Tibial nerve (tissue), 4 donors: Measurements from ENCODE around the gene HOXC10. TPM values are rescaled to one million over a fixed set of nuclear protein-coding genes. Genes with fewer than 3 reads are reported as not detected.

ENCODE experiments used
- DNase-seq, 2 donors: peaks; one replicate each; pipeline ENCODE4 v3.0.0-alpha.2; 2019; ENCODE audit warnings: low spot score in 2 of 2
- H3K27ac ChIP-seq, 4 donors: fragments of 200-600 bp; sonication (generic) in 3 of 4; one replicate each; pipeline ENCODE4 v1.5.1; 2017 to 2019; ENCODE audit warnings: mild to moderate bottlenecking in 1 of 4
- H3K27me3 ChIP-seq, 2 donors: fragments of 200-600 bp; sonication (generic) in 1 of 2; one replicate each; pipeline versions ENCODE4 v1.5.1 to v1.6.0; 2017 to 2019
- H3K36me3 ChIP-seq, 3 donors: fragments of 200-600 bp; sonication (generic); one replicate each; pipeline ENCODE4 v1.5.1; 2018 to 2019
- H3K4me1 ChIP-seq, 4 donors: fragments of 200-600 bp; sonication (generic) in 3 of 4; one replicate each; pipeline ENCODE4 v1.5.1; 2017 to 2019
- H3K4me3 ChIP-seq, 4 donors: fragments of 200-600 bp; sonication (generic) in 3 of 4; one replicate each; pipeline ENCODE4 v1.5.1; 2017 to 2019; ENCODE audit warnings: mild to moderate bottlenecking in 1 of 4, moderate library complexity in 1 of 4
- H3K9me3 ChIP-seq, 4 donors: fragments of 200-600 bp; sonication (generic) in 3 of 4; one replicate each; pipeline ENCODE4 v1.5.1; 2017 to 2019
- EP300 ChIP-seq, 2 donors: sonication (generic); formaldehyde crosslinking; IDR thresholded peaks; one replicate each; pipeline ENCODE4 v1.6.1; 2017; ENCODE audit warnings: antibody characterized with exemption in 2 of 2, mild to moderate bottlenecking in 1 of 2
- POLR2A ChIP-seq, 2 donors: fragments of 450-650 bp; IDR thresholded peaks; one replicate each; pipeline ENCODE4 v1.6.1; 2017; ENCODE audit warnings: antibody characterized with exemption in 2 of 2, mild to moderate bottlenecking in 2 of 2, moderate library complexity in 2 of 2
- WGBS, 2 donors: methylation state at CpG; one replicate each; pipeline ENCODE4 v1.1.5; 2018; 5-methylcytosine and 5-hydroxymethylcytosine counted together
- total RNA-seq, 4 donors: library from RNA; depleted of rRNA; stranded (reverse); fragments of >200 nt; gene quantifications; one replicate each; pipeline ENCODE4 v1.1.0, GENCODE V29; 2016
- TF ChIP-seq, protein P1 (sequence below), 5 experiments: fragments of 200-600 bp in 3 of 5; fragments of 450-650 bp in 2 of 5; sonication (generic) in 3 of 5; IDR thresholded peaks; one replicate each; pipeline ENCODE4 v1.5.1; 2016 to 2019; ENCODE audit warnings: antibody characterized with exemption in 5 of 5, mild to moderate bottlenecking in 3 of 5, moderate library complexity in 2 of 5

The HOXC10 gene
- total RNA-seq, 4 donors from 2014 or later: 1.7 to 6.1 (median 2.5) TPM

DNA sequence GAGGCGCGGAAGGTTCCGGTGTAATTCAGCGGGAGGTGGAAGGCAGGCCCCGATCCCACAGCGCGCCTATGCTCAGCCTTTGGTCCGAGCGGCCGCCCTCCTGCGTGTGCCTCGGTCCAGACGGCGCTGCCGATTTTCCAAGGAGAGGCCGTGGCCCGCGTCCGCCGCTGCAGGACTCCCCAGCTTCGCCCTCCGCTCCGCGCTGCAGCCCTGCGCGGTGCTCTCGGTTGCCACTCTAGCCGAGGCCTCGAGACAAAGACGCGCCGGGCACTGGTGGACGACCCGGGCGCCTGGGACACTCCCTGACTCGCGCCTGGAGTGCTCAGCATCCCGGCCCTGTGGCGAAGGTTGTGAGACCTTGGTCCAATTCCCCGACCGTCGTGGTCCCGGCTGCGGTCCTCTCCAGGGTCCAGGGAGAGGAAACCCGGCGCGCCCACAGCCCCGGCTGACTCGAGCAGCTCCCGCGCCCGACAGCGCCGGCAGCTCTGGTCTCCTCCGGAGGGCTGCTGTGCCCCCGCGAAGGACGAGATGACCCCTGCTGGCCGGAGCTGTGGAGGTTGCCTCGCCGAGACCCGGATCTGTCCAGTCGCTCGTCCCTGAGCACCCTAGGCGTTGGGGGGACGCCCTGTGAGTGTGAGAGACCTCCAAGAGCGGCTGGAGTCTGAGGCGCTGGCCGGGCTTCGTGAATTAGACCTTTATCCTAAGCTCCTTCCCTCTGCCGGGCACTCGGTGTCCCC lies 23.8 kb upstream of the HOXC10 start:
- WGBS, 2 donors: 12 to 19% methylated on average over 50 to 60 of the region's 72 CpGs
- Histone ChIP-seq H3K4me1 (peaks cover 0 to 37% (median 3%) of the 10 kb centered on the region in 4 donors), H3K4me3 (peak overlapping the region in 1 of 4 donors; percentile 5), H3K27ac (no peak overlapping the region), H3K27me3 (peaks cover 0 to 100% of the 10 kb centered on the region in 2 donors), H3K9me3 (no peaks in the 10 kb centered on the region), H3K36me3 (no peaks in the 10 kb centered on the region)
- TF ChIP-seq, protein P1, sequence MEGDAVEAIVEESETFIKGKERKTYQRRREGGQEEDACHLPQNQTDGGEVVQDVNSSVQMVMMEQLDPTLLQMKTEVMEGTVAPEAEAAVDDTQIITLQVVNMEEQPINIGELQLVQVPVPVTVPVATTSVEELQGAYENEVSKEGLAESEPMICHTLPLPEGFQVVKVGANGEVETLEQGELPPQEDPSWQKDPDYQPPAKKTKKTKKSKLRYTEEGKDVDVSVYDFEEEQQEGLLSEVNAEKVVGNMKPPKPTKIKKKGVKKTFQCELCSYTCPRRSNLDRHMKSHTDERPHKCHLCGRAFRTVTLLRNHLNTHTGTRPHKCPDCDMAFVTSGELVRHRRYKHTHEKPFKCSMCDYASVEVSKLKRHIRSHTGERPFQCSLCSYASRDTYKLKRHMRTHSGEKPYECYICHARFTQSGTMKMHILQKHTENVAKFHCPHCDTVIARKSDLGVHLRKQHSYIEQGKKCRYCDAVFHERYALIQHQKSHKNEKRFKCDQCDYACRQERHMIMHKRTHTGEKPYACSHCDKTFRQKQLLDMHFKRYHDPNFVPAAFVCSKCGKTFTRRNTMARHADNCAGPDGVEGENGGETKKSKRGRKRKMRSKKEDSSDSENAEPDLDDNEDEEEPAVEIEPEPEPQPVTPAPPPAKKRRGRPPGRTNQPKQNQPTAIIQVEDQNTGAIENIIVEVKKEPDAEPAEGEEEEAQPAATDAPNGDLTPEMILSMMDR (IDR thresholded peaks at IDR 0.05): no peak
- TF ChIP-seq POLR2A (IDR thresholded peaks at IDR 0.05) (no peak), EP300 (IDR thresholded peaks at IDR 0.05) (no peak)
- DNase-seq: no peak

DNA sequence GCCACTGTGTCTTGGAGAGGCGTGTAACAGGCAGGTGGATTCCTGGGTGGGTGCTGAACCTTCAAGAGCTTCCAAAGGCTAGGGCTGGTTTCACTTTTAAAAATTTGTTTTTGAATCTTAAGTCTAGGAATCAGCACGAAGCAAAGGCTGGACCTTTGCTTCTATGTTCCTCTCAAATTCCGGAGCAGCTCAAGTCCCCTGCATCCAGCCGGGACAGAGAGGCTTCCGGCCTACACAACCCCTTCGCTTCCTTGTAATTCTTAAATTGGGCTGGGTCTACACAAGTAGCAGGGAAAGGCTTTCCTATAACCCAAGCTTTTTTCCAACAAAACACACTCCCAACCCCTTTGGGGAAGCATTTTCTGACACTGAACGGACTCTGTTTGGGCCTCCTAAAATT lies 21.9 kb upstream of the HOXC10 start:
- 61 to 74% methylated on average over 7 of the region's 7 CpGs for WGBS, 2 donors
- Histone ChIP-seq H3K9me3 (no peaks in the 10 kb centered on the region), H3K27ac (no peak overlapping the region), H3K4me1 (peaks cover 0 to 39% (median 3%) of the 10 kb centered on the region in 4 donors), H3K36me3 (no peaks in the 10 kb centered on the region), H3K27me3 (peaks cover 0 to 100% of the 10 kb centered on the region in 2 donors), H3K4me3 (no peak overlapping the region)
- DNase-seq: no peak
- TF ChIP-seq POLR2A (IDR thresholded peaks at IDR 0.05) (no peak), EP300 (IDR thresholded peaks at IDR 0.05) (no peak)
- TF ChIP-seq, protein P1 (IDR thresholded peaks at IDR 0.05): no peak

DNA sequence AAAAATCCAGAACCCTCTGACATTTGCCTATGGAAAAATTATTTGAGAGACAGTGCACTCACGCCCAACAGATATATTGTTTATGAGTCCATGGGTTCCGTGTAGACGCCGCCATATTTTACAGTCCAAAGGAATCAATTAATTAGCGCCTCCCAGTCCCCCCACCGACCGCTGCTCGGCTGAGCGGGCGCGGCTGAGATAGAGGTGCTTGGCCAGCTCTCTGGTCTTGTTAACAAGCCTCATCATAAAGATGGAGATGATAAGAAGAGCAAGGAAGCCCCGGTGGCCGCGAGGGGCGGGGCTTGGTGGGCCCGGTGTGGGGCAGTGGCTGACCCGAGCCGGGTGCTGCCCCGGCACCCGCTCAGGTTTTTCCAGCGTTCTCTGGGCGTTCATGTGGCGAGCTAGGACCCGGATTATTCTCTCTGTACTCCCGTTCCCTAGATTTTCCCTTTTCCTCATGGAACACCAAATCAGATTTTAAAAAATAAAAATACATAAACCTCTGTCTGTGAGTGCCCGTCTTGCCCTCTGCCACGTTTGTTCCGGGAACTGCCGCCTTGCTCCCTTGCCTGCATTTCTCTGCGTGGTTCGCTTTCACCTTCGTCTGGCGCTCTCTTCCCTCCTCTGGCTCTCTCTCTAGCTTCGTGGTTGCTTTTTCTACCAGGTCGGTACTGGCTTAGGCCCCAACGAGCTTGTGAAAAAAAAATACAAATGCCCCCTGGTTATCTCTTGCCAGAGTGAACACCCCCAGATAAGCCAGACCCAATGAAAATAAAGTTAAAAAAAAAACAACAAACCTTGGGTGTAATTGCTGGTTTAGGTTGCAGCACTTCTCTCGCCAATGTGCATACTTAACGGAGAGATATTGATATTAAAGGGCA lies 21.3 kb upstream of the HOXC10 start:
- TF ChIP-seq POLR2A (IDR thresholded peaks at IDR 0.05): no peak
- TF ChIP-seq EP300 (IDR thresholded peaks at IDR 0.05): no peak
- TF ChIP-seq, protein P1 (IDR thresholded peaks at IDR 0.05): no peak
- Histone ChIP-seq H3K4me3 (no peak overlapping the region), H3K27me3 (peaks cover 0 to 100% of the 10 kb centered on the region in 2 donors), H3K27ac (no peak overlapping the region), H3K4me1 (peaks cover 0 to 39% (median 3%) of the 10 kb centered on the region in 4 donors), H3K36me3 (no peaks in the 10 kb centered on the region), H3K9me3 (no peaks in the 10 kb centered on the region)
- DNase-seq: no peak
- 39 to 43% methylated on average over 38 of the region's 38 CpGs for WGBS, 2 donors

DNA sequence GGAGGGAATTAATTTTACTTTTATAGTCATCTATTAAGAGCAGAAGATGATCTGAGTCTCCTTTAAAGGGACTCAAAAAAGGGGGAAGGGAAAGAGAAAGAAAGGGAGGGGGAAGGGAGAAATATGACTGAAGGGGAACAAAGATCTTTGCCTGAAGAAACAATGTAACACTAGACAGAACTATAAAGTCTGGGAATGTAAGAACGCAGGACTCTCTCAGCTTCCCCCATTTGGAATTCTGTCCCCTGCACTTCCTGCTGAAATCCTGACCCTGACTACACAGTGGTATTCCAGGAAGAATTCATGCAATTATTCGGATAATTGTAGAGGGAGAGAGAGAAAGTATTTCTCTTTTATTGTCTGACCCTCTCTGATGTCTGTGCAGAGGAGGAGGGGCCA lies 20.6 kb upstream of the HOXC10 start:
- Histone ChIP-seq H3K27ac (peak overlapping the region in 1 of 4 donors; percentile 68), H3K4me3 (no peak overlapping the region), H3K9me3 (no peaks in the 10 kb centered on the region), H3K36me3 (no peaks in the 10 kb centered on the region), H3K4me1 (peaks cover 0 to 39% (median 3%) of the 10 kb centered on the region in 4 donors), H3K27me3 (peaks cover 0 to 100% of the 10 kb centered on the region in 2 donors)
- 42 to 63% methylated on average over 2 of the region's 2 CpGs for WGBS, 2 donors
- DNase-seq: no peak
- TF ChIP-seq, protein P1 (IDR thresholded peaks at IDR 0.05): no peak
- TF ChIP-seq POLR2A (IDR thresholded peaks at IDR 0.05) (no peak), EP300 (IDR thresholded peaks at IDR 0.05) (no peak)
